GM18502 (cell line): Measurements from ENCODE around the gene SPRY4.
"Not testable (repeated sequence)": the region's sequence is repeated elsewhere in the genome, so short reads cannot be mapped to it uniquely, and the experiment has no call there.

ENCODE experiments used
- ATAC-seq: cut with Tn5 transposase; IDR thresholded peaks from one replicate; pipeline ENCODE4 v1.9.1; 2021; ENCODE audit warnings: mild to moderate bottlenecking; ENCODE audit not compliant: unreplicated experiment, poor library complexity

The SPRY4 gene

DNA sequence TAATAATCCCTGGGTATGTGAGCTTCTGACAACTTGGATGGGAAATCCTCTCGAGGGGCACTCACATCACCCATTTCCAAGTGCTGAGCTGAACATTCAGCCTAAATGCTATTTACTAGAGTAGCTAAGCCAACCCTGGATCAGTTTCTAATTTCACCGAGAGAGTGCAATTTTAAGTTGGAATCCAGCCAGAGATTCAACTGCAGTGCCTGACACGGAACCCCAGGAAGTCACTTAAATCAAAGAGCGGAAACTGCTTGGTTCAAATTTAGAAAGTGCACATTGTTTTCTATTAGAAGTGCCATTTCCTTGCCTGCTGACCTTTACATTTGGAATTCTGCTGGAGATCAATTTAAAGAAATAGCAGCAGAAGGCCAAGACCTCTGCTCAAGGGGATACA is 8.8 kb downstream of the SPRY4 start:
- peak; percentile 41 for ATAC-seq

DNA sequence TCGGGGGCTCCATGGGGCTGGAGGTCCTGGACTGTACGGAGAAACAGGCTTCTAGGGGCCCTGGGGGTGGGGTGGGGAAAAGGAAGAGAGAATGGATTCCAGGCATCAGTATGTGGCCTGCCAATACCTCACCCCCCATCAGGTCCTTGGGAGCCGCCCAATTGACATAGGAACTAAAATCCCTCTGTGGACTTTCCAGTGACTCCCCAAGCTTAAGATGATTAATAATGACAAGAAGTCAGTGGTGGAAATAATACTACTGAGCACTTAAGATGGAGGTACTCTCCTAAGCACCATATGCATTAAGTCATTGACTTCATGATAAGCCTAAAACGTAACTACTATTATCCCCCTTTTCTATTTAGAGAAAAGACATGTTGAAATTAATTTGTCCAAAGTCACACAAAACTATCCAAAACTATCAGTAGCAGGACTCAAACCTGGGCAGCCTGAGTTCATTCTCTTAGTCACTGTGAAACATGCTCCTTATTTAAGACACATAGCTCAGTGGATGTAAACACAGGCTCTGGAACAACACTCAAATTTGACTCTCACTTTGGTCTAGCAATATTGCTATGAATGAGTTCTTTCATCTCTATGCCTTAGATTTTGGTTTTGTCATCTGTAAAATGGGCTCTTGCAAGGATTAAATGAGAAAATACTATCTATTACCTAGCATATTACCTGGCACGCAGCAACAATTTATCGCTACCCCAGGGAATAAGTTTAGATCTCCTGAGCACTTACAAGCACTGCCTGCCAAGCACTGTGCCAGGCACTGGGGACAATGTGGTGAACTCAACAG is 9.5 kb downstream of the SPRY4 start:
- ATAC-seq, result no peak

DNA sequence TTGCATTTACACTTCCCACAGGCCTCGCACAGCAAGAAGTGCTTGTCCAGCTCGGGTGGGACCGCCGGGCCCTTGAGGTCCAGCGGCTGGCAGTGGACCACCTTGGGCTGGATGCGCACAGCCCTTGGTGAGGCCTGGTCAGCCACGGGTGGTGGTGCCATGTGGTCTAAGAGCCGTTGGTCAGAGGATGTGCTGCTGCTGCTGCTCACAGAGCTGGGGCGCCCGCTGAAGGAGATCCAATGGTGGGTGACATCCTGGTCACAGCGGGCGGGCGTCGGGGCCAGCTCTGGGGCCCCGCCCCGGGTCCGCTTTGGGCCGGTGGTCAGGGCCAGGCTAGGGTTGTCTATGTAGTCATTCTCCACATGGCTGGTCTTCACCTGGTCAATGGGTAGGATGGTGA is 10.2 kb downstream of the SPRY4 start:
- no peak for ATAC-seq

DNA sequence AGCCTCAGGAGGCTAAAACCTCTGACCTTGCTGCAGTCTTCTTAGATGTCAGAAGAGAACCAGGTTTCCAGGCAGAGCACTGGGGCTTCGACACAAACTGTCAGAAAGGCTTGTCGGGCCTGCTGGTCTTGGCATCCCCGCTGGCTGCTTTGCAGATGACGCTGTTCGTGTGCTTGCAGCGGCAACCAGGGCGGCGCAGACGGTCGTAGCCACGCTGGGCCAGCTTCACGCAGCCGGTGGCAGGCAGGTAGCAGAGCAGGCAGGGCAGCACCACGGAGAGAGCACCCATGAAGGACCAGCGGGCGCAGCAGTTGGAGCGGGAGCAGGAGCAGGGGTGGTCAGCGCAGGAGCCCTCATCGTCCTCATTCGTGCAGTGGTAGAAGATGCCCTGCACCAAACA is 10.7 kb downstream of the SPRY4 start:
- ATAC-seq, result no peak

DNA sequence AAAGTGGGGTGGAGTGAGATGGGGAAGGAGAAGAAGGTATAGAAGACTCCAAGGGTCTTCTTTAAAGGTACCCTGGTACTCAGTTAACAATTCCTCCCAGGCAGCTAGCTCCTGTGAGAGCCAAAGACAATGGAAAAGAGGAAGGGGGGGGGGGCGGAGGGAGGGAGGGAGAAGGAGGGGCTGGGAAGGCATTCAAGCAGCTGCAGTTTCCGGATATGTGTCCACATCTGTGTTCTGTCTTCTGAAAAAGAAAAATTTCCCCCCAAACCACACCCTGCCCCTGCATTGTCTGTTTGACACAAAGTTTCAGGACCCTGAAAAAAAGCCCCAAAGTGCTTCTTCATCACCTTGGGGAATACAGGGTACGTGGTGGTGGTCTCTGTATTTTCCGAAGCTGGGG is 11.1 kb downstream of the SPRY4 start:
- ATAC-seq, result no peak

DNA sequence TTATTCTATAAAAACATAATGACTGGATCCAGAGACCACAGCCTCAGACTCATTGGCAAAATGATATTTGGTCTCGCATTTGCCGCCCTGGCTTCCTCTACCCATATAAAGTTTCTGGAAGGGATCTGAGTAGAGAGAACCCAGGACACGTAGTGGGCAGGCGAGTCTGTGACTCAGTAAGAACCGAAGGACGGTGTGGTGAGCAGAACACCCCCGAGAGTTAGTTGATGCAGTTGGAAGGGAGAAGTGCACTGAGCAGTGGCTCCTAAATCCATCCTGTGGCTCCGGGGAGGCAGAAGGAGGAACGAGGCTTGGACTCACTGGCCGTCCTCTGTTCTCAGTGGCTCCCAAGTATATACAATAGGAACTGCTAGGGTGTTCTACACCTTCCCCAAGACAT is 11.5 kb downstream of the SPRY4 start:
- no peak for ATAC-seq

DNA sequence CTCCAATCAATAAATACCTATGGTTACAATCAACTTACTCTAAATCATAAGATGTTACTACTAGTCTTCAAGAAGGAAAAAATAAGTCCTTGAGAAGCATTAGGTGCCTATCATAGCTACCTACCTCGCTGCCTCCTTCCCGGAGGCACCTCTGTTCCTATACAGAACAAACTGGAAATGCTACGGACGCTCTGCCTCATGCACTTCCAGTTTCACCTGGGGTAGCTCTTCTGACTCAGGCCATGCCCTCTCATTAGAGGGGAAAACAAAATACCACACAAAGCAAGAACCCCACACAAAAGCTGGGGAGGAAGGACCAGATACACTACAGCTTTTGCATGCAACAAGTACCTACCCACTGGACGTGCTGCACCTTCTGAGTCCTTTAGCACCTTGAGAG is 12.4 kb downstream of the SPRY4 start:
- ATAC-seq, result no peak

DNA sequence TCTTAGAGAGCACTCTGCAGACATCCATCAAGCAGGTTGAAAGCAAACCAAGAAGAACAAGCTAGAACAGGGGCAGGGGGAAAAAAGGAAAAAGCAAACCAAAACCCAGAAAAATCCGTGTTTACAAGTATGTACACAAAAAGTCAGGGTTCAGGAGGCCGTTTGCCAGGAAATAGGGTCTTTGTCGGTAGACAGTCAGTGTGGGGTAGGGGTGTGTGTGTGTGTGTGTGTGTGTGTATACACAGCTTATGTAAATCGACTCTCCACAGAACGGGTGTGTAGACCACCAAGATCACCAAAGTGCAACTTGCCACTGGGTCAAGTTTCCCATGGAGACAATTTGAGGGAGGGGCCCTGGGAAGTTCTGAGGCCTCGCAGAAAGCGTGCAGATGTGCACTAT is 13.1 kb downstream of the SPRY4 start:
- ATAC-seq, result no peak

DNA sequence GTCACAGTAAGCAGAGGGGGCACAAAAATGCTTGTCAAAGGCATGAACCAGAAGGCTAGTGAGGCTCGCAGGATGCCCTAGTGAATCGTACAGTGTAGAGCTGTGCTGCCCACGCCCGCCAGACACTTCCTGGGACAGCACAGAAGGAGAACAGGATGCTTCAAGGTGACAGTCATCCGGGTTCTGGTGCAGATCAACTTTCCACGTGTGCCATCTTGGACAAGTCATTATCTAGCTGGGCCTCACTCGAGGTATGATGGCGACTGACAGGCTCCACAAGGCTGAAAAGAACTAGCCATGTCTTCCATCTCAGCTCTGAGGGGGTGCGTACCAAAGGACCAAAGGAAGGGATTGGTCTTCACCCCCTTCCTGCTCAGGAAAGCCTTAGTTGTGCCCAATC is 14.0 kb downstream of the SPRY4 start:
- no peak for ATAC-seq

DNA sequence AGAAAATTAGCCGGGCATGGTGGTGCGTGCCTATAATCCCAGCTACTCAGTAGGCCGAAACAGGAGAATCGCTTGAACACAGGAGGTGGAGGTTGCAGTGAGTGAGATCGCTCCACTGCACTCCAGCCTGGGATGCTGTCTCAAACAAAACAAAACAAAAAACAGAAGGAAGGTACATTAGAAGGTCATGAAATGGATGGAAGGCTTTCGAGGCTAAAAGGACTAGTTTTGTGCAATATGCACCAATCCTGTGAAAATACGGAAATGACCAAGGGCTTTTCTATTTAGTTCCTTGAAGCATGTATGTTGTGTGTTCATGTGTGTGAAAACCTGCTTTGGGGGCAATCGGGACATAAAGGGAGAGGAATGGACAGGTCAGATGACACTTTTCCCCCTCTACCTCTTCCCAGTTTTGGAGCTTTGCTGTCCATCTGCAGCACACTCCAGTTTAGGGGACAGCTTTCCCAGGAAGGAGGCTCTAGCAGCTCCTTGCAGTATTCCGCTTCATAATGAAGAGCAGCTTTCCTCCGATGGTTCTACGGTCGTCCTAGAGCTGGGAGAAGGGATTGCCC is 15.0 kb downstream of the SPRY4 start:
- ATAC-seq, result no peak

DNA sequence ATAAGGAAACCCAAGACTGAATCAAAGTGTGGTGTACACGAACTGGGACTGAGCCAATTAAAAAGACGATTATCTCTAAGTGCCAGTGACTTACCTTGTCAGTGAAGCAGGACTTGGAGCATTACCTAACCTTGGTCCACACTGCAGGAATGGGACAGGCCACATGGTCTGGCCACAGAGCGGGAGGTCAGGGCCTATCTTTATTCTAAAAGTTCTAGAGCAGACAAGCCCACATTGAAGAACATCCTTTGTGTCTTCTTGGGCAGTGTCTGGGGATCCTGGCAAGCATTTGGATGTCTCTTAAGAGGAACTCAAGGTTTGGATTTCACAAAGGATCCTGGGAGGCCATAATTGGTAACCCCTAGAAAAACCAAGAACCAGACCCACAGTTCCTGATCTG is 16.5 kb downstream of the SPRY4 start:
- ATAC-seq, result no peak

DNA sequence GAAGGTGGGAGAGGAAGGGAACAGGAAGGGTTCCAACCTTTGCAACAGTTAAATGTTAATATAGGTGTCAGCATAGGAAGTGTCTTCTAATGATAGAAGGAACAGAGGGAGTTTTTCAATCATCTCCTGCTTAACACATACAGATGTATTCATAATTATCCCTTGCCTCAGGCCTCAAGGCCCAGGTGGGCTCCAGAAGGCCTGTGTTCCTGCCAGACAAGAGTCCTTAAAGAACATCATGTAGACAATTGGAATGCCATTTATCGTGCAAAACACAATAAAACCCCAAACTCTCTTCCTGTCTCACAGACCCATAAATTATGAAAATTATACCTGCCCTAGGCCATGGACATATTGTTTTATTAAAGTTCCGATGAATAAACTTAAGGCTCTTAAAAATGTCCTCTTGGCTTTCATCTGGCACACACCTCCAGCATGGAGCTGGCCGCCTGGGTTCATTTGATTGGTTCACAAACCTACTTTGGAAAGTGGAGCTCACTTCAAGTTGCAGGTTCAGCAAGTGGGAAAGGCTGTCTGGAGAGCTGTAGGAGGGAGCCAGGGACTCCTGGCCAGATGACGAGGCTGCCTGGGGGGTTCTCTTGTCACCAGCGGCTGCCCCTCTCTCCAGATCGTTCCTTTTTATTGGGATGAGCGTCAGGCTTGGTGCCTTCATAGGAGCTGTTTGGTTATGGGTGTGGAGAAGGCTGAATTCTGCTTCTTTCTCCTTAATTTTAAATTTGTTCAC is 17.5 kb downstream of the SPRY4 start:
- ATAC-seq, result no peak

DNA sequence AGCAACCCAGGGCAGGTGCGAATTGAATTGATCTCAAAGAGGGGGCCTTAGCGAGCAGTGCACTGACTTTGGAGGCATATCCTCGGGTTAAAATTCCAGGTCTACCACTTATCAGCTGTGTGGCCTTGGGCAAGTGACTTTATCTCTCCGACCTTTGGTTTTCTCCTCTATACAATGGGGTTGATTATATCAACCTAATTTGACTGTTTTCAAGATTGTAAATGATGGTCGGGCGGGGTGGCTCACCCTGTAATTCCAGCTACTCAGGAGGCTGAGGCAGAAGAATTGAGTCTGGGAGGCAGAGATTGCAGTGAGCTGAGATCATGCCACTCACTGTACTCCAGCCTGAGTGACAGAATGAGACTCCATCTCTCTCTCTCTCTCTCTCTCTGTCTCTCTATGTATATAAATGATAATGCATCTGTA is 18.7 kb downstream of the SPRY4 start:
- ATAC-seq, result no peak

DNA sequence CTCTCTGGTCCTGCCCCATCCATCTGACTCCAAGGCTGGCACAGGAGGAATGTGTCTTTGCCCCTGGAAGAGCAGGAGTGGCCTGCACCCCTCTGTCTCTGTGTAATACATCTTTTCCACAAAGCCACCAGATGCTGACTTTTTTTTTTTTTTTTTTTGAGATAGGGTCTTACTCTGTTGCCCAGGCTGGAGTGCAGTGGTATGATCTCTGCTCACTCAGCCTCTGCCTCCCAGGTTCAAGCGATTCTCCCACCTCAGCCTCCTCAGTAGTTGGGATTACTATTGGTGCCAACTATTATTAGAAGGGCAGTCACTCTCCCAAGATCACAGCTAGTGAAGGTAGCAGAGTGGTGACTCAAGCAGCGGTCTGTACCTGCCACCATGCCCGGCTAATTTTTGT is 19.6 kb downstream of the SPRY4 start:
- ATAC-seq, result no peak

DNA sequence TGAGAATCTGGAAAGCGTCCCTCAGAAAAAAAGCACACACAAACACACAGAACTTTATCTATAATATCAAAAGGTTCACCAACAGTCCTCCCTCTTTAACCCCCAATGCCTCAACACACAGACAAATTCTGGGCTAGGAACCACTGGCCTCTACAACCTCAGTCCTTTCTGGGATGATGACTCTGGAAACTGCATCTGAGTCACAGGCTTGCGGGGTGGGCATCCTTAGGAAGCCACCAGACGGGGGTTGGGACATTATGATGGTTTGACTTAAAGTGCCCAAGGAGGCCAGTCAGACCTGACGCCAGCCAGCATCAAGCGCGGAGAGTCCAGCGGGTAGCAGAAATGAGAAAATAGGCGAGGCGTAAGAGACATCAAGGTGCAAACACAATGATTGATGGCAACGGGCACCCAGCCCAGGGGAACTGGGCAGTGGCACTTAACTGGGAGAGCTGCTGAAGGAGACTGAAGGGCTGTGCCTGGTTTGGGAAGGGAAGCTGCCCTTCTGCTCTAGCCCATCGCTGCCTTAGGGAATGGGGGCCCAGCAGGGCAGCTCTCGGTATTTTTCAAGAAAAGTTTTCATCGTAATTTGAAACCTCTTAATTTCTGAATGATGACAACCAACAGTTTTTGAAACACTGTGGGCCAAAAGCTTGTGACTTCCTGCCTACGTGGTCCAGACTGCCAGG is 20.7 kb downstream of the SPRY4 start:
- no peak for ATAC-seq

DNA sequence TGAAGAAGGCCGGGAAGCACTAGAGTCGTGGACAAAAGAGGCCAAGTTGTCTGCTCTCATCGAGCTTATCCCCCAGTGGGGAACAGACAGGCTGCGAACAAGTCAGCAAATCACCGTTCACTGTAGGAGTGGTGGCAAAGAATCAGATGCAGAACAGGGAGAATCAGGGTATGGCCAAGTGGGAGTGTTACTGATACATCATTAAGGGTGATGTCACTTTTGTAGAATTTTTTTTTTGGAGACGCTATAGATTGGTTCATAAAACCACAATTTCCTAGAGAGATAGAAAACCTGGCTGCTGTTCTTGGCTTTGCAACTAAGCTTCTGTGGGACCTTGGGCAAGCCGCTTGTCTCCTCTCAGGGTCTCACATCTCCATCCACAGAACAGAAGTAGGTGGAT is 21.3 kb downstream of the SPRY4 start:
- ATAC-seq, result no peak

DNA sequence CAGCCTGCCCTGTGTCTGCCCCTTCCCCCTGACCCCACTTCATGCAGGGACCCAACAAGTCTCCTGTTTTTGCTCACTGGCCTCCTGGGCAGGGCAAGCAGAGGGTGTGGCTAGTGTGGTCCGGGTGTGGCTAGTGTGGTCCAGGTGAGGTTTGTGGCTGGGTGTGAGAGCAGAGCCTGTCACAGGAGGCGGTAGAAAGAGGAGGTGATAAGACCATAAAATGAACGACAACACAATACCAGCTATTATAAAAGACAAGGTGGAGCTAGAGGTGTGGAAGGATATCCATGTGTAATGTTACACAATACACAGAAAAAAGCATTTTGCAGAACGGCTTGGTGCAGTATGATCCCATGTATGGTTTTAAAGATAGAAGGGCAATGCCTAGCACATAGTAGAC is 23.3 kb downstream of the SPRY4 start:
- ATAC-seq, result no peak

DNA sequence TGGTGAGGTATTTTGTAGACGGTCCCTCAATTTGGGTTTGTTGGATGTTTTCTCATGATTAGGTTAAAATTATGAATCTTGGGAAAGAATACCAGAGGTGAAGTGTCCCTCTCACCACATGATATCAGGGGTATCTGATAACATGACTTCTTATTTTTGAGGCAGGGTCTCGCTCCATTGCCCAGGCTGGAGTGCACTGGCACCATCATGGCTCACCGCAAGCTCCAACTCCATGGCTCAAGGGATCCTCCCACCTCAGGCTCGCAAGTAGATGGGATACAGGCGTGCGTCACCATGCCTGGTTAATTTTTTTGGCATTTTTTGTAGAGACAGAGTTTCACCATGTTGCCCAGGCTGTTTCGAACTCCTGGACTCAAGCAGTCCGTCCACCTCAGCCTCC is 24.1 kb downstream of the SPRY4 start:
- no peak for ATAC-seq

DNA sequence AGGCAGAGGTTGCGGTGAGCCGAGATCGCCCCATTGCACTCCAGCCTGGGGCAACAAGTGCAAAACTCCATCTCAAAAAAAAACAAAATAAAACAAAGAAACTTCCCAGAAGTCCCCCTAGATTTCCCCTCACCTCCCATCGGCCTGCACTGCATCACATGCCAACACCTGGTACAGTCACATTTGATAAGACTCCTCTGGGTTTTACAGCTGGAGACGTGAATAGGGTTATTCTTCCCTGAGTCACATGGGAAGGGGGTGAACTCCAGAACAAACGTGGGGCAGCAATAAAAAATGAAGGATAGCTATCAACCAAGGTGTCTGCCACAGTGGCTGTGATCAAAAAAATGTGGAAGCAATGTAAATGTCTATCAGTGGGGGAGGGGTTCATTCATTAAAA is 26.0 kb downstream of the SPRY4 start:
- ATAC-seq, result no peak

DNA sequence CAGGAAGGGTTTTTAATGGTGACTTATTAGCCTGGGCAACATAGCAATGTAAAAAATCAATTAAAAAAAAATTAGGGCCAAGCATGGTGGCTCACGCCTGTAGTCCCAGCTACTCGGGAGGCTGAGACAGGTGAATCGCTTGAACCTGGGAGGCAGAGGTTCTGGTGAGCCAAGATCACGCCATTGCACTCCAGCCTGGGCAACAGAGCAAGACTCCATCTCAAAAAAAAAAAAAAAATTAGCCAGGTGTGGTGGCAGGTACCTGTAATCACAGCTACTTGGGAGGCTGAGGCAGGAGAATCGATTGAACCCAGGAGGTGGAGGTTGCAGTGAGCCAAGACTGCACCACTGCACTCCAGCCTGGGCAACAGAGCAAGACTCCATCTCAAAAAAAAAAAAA is 27.0 kb downstream of the SPRY4 start:
- not testable (repeated sequence) for ATAC-seq

DNA sequence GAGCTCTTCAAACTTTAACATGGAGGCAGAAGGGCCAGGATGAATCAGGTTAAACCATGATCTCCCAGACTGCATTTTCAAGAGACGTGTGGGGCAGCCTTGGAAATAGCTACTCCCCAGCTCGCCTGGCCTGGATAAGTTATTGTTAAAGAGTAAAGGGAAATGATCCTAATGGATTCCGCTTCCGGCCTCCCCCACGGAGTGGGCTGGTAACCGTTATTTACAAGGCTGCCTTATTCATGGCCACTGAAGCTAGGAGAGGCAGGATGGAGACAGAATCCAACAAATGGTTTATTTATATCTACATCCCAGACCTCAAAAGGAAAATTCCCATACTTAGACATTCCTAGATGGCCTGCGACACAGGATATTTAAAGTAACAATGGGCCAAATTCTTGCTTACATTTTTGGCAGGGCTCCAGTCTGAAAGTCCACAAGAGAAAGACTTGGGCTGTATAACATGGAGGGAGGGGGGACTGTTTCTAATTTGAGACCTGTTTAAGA is 27.9 kb downstream of the SPRY4 start:
- no peak for ATAC-seq
